Neural cell (in vitro differentiated cells): ENCODE results near the gene KNTC1. TPM values are rescaled to one million over a fixed set of nuclear protein-coding genes. Genes with fewer than 3 reads are reported as not detected.

Experiments used
- H2AFZ ChIP-seq: fragments of 200-600, 300-800 bp; sonication (generic), shearing (Covaris generic); 2 replicates; pipeline ENCODE4 v1.6.0; 2014; ENCODE audit warnings: low read depth, mild to moderate bottlenecking, antibody characterized with exemption, low read length, moderate library complexity
- H3F3A ChIP-seq: fragments of 200-600 bp; shearing (Covaris generic); 2 replicates; pipeline ENCODE4 v1.6.1; 2016; ENCODE audit warnings: mild to moderate bottlenecking, moderate library complexity, mixed read lengths, antibody characterized with exemption, low read length; ENCODE audit not compliant: insufficient read depth, poor library complexity, severe bottlenecking
- H3K27ac ChIP-seq: fragments of 200-600, 300-800 bp; sonication (generic), shearing (Covaris generic); 2 replicates; pipeline ENCODE4 v1.5.1; 2014; ENCODE audit warnings: mild to moderate bottlenecking, low read length, moderate library complexity
- H3K27me3 ChIP-seq: fragments of 300-800, 200-600 bp; sonication (generic), shearing (Covaris generic); 2 replicates; pipeline ENCODE4 v1.6.0; 2014; ENCODE audit warnings: mild to moderate bottlenecking, low read depth, low read length, moderate library complexity; ENCODE audit not compliant: insufficient read depth
- H3K36me3 ChIP-seq: fragments of 300-800, 200-600 bp; sonication (generic), shearing (Covaris generic); 2 replicates; pipeline ENCODE4 v1.5.1; 2014; ENCODE audit warnings: mild to moderate bottlenecking, antibody characterized with exemption, low read length, moderate library complexity; ENCODE audit not compliant: insufficient read depth
- H3K4me2 ChIP-seq: fragments of 300-800, 200-600 bp; sonication (generic), shearing (Covaris generic); 2 replicates; pipeline ENCODE4 v1.6.0; 2014; ENCODE audit warnings: mild to moderate bottlenecking, low read length
- H3K4me3 ChIP-seq: fragments of 300-800, 200-600 bp; sonication (generic), shearing (Covaris generic); 2 replicates; pipeline ENCODE4 v1.5.1; 2014; ENCODE audit warnings: mild to moderate bottlenecking, low read length, moderate library complexity
- H3K79me2 ChIP-seq: fragments of 200-600 bp; shearing (Covaris generic); replicated peaks from 2 replicates; pipeline ENCODE4 v1.6.0; 2014; ENCODE audit warnings: mild to moderate bottlenecking, low read length, moderate library complexity; ENCODE audit not compliant: insufficient read depth
- H3K9ac ChIP-seq: fragments of 300-800, 200-600 bp; sonication (generic), shearing (Covaris generic); 2 replicates; pipeline ENCODE4 v1.6.1; 2016; ENCODE audit warnings: mild to moderate bottlenecking, low read length, mixed read lengths
- H3K9me2 ChIP-seq: fragments of 200-600 bp; shearing (Covaris generic); 2 replicates; pipeline ENCODE4 v1.6.1; 2016; ENCODE audit warnings: mild to moderate bottlenecking, low read length, mixed read lengths; ENCODE audit not compliant: insufficient read depth
- H3K9me3 ChIP-seq: fragments of 200-600, 300-800 bp; sonication (generic), shearing (Covaris generic); 2 replicates; pipeline ENCODE4 v1.6.1; 2016; ENCODE audit warnings: mild to moderate bottlenecking, mixed run types, low read length, moderate library complexity, mixed read lengths
- H4K20me1 ChIP-seq: fragments of 200-600 bp; shearing (Covaris generic); 2 replicates; pipeline ENCODE4 v1.6.1; 2016; ENCODE audit warnings: mild to moderate bottlenecking, mixed run types; ENCODE audit not compliant: insufficient read depth
- EP300 ChIP-seq: fragments of 450-650 bp; conservative IDR thresholded peaks from 2 replicates; pipeline ENCODE4 v1.6.1; 2014; ENCODE audit warnings: antibody characterized with exemption, mild to moderate bottlenecking, moderate library complexity; ENCODE audit not compliant: poor library complexity, severe bottlenecking
- EZH2 ChIP-seq: fragments of 200-600, 300-800 bp; shearing (Covaris generic), sonication (generic); IDR thresholded peaks from 2 replicates; pipeline ENCODE4 v1.6.1; 2014; ENCODE audit warnings: antibody characterized with exemption, low read length, borderline replicate concordance, mild to moderate bottlenecking; ENCODE audit not compliant: insufficient read depth, poor library complexity, severe bottlenecking
- MXI1 ChIP-seq: fragments of 450-650 bp; conservative IDR thresholded peaks from 2 replicates; pipeline ENCODE4 v1.6.1; 2014; ENCODE audit warnings: antibody characterized with exemption, mild to moderate bottlenecking; ENCODE audit not compliant: poor library complexity, severe bottlenecking
- POLR2AphosphoS5 ChIP-seq: IDR thresholded peaks from 2 replicates; pipeline ENCODE4 v1.6.1; 2012
- RAD21 ChIP-seq: fragments of 450-650 bp; conservative IDR thresholded peaks from 2 replicates; pipeline ENCODE4 v1.6.1; 2014; ENCODE audit warnings: antibody characterized with exemption, mild to moderate bottlenecking, moderate library complexity
- SMC3 ChIP-seq: fragments of 450-650 bp; conservative IDR thresholded peaks from 2 replicates; pipeline ENCODE4 v1.6.1; 2014; ENCODE audit warnings: antibody characterized with exemption, mild to moderate bottlenecking, moderate library complexity; ENCODE audit not compliant: poor library complexity
- TAF1 ChIP-seq: IDR thresholded peaks from 2 replicates; pipeline ENCODE4 v1.6.1; 2012; ENCODE audit warnings: low read depth
- polyA plus RNA-seq: library from polyadenylated mRNA; depleted of rRNA; stranded (reverse); fragments of >200 nt; gene quantifications from 2 replicates; pipeline ENCODE4 v1.2.3, GENCODE V29; 2014
- TF ChIP-seq, protein P1 (sequence below): IDR thresholded peaks from 2 replicates; pipeline ENCODE4 v1.6.1; 2012; ENCODE audit warnings: borderline replicate concordance
- TF ChIP-seq, protein P2 (sequence below): fragments of 450-650 bp; IDR thresholded peaks from 2 replicates; pipeline ENCODE4 v1.5.1; 2014; ENCODE audit warnings: antibody characterized with exemption, mild to moderate bottlenecking, moderate library complexity; ENCODE audit not compliant: poor library complexity, severe bottlenecking

Gene KNTC1
- polyA plus RNA-seq, 1 donor from 2014 or later = 16.2 TPM

GRCh38 chr12:122528992-122529391 lies 1.9 kb downstream of the KNTC1 start:
- H3K9me2 ChIP-seq = no peaks in the 10 kb centered on the region
- H3K79me2 ChIP-seq = peaks cover 42% of the 10 kb centered on the region
- no peaks in the 10 kb centered on the region for H4K20me1 ChIP-seq
- no peaks in the 10 kb centered on the region for H3K9me3 ChIP-seq
- H3K4me3 ChIP-seq = no peak overlapping the region
- no peak overlapping the region for H2AFZ ChIP-seq
- H3K27ac ChIP-seq = no peak overlapping the region
- no peaks in the 10 kb centered on the region for H3K27me3 ChIP-seq
- no peaks in the 10 kb centered on the region for H3K36me3 ChIP-seq
- TF ChIP-seq, protein P1, sequence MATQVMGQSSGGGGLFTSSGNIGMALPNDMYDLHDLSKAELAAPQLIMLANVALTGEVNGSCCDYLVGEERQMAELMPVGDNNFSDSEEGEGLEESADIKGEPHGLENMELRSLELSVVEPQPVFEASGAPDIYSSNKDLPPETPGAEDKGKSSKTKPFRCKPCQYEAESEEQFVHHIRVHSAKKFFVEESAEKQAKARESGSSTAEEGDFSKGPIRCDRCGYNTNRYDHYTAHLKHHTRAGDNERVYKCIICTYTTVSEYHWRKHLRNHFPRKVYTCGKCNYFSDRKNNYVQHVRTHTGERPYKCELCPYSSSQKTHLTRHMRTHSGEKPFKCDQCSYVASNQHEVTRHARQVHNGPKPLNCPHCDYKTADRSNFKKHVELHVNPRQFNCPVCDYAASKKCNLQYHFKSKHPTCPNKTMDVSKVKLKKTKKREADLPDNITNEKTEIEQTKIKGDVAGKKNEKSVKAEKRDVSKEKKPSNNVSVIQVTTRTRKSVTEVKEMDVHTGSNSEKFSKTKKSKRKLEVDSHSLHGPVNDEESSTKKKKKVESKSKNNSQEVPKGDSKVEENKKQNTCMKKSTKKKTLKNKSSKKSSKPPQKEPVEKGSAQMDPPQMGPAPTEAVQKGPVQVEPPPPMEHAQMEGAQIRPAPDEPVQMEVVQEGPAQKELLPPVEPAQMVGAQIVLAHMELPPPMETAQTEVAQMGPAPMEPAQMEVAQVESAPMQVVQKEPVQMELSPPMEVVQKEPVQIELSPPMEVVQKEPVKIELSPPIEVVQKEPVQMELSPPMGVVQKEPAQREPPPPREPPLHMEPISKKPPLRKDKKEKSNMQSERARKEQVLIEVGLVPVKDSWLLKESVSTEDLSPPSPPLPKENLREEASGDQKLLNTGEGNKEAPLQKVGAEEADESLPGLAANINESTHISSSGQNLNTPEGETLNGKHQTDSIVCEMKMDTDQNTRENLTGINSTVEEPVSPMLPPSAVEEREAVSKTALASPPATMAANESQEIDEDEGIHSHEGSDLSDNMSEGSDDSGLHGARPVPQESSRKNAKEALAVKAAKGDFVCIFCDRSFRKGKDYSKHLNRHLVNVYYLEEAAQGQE = no peak
- TF ChIP-seq SMC3 (no peak), TAF1 (no peak), POLR2AphosphoS5 (no peak), MXI1 (no peak), RAD21 (no peak)
- H3K4me2 ChIP-seq = no peak overlapping the region
- no peaks in the 10 kb centered on the region for H3F3A ChIP-seq
- no peak overlapping the region for H3K9ac ChIP-seq

GRCh38 chr12:122533856-122534255 lies 6.8 kb downstream of the KNTC1 start:
- no peak overlapping the region for H3K4me3 ChIP-seq
- H4K20me1 ChIP-seq = no peaks in the 10 kb centered on the region
- no peaks in the 10 kb centered on the region for H3F3A ChIP-seq
- H3K79me2 ChIP-seq = peaks cover 8% of the 10 kb centered on the region
- H3K9ac ChIP-seq = no peak overlapping the region
- H2AFZ ChIP-seq = no peak overlapping the region
- no peaks in the 10 kb centered on the region for H3K27me3 ChIP-seq
- H3K9me3 ChIP-seq = no peaks in the 10 kb centered on the region
- no peaks in the 10 kb centered on the region for H3K36me3 ChIP-seq
- H3K27ac ChIP-seq = no peak overlapping the region
- H3K9me2 ChIP-seq = no peaks in the 10 kb centered on the region
- TF ChIP-seq, protein P2, sequence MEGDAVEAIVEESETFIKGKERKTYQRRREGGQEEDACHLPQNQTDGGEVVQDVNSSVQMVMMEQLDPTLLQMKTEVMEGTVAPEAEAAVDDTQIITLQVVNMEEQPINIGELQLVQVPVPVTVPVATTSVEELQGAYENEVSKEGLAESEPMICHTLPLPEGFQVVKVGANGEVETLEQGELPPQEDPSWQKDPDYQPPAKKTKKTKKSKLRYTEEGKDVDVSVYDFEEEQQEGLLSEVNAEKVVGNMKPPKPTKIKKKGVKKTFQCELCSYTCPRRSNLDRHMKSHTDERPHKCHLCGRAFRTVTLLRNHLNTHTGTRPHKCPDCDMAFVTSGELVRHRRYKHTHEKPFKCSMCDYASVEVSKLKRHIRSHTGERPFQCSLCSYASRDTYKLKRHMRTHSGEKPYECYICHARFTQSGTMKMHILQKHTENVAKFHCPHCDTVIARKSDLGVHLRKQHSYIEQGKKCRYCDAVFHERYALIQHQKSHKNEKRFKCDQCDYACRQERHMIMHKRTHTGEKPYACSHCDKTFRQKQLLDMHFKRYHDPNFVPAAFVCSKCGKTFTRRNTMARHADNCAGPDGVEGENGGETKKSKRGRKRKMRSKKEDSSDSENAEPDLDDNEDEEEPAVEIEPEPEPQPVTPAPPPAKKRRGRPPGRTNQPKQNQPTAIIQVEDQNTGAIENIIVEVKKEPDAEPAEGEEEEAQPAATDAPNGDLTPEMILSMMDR = no peak
- no peak for TF ChIP-seq EZH2
- TF ChIP-seq RAD21 = no peak
- no peak for TF ChIP-seq SMC3
- no peak for TF ChIP-seq MXI1
- no peak for TF ChIP-seq POLR2AphosphoS5
- no peak for TF ChIP-seq TAF1
- TF ChIP-seq EP300 = no peak
- no peak overlapping the region for H3K4me2 ChIP-seq

- TF ChIP-seq SMC3 = no peak
- no peak for TF ChIP-seq POLR2AphosphoS5
- no peak for TF ChIP-seq EP300
- TF ChIP-seq, protein P2 = no peak
- TF ChIP-seq, protein P1 = no peak
- TF ChIP-seq RAD21 = no peak
- H3K27ac ChIP-seq = no peak overlapping the region
- H3K9me2 ChIP-seq = no peaks in the 10 kb centered on the region
- no peaks in the 10 kb centered on the region for H3F3A ChIP-seq
- H3K4me3 ChIP-seq = no peak overlapping the region
- H3K36me3 ChIP-seq = no peaks in the 10 kb centered on the region
- H3K4me2 ChIP-seq = no peak overlapping the region
- H3K9me3 ChIP-seq = no peaks in the 10 kb centered on the region
- no peaks in the 10 kb centered on the region for H3K79me2 ChIP-seq
- H3K9ac ChIP-seq = no peak overlapping the region
- H2AFZ ChIP-seq = no peak overlapping the region
- H3K27me3 ChIP-seq = no peaks in the 10 kb centered on the region
- H4K20me1 ChIP-seq = no peaks in the 10 kb centered on the region
Measured at GRCh38 chr12:122537021-122537420, 10.0 kb downstream of the KNTC1 start.
